ENCODE results near the gene NFATC2.

- TF ChIP-seq POLR2A (IDR thresholded peaks at IDR 0.05) (no peak), CTCF (IDR thresholded peaks at IDR 0.05) (no peak)
Observed at GRCh38 chr20:51460569-51461265, 81.8 kb downstream of the NFATC2 start.
